Epithelial cell of proximal tubule (primary cell): ENCODE data around the gene ARHGAP1. TPM values are rescaled to one million over a fixed set of nuclear protein-coding genes. Genes with fewer than 3 reads are reported as not detected.
A peak's percentile ranks its signal among the peaks of the same experiment; 100 is the strongest.

Experiments used
- DNase-seq: peaks from one replicate; pipeline ENCODE4 v3.0.0-alpha.2; 2011; ENCODE audit warnings: low read depth
- H3K4me3 ChIP-seq: 2 replicates; pipeline ENCODE4 v1.5.1; 2011; ENCODE audit warnings: low read depth, mild to moderate bottlenecking, low read length
- total RNA-seq: library from RNA; depleted of rRNA; stranded (reverse); fragments of >200 nt; gene quantifications from 2 replicates; pipeline ENCODE4 v1.2.3, GENCODE V29; 2015
- TF ChIP-seq, protein P1 (sequence below): conservative IDR thresholded peaks from 2 replicates; pipeline ENCODE4 v1.5.1; 2012; ENCODE audit warnings: low read depth, mild to moderate bottlenecking, low read length

ARHGAP1 gene
- total RNA-seq, 1 donor from 2014 or later: 29.1 TPM

DNA sequence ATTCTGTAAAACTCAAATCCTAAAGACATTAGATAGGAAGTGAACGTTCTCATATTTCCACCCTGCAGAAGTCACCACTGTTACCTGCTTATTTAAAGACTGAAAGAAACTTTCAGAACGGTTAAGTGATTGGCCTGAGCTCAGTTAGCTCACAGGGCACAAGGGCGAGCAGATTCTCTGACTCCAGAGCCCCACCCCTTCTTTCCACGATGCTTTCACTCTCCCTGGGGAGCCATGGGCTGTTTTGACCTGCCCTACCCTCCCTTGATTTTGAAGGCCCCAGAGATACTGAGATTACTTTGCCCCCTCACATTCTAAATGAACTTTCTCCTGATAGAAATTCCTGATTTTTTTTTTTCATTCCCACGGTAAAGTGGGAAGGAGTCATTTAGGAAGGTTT lies 33.9 kb downstream of the ARHGAP1 start:
- TF ChIP-seq, protein P1, sequence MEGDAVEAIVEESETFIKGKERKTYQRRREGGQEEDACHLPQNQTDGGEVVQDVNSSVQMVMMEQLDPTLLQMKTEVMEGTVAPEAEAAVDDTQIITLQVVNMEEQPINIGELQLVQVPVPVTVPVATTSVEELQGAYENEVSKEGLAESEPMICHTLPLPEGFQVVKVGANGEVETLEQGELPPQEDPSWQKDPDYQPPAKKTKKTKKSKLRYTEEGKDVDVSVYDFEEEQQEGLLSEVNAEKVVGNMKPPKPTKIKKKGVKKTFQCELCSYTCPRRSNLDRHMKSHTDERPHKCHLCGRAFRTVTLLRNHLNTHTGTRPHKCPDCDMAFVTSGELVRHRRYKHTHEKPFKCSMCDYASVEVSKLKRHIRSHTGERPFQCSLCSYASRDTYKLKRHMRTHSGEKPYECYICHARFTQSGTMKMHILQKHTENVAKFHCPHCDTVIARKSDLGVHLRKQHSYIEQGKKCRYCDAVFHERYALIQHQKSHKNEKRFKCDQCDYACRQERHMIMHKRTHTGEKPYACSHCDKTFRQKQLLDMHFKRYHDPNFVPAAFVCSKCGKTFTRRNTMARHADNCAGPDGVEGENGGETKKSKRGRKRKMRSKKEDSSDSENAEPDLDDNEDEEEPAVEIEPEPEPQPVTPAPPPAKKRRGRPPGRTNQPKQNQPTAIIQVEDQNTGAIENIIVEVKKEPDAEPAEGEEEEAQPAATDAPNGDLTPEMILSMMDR: no peak
- no peak for DNase-seq
- no peak overlapping the region for H3K4me3 ChIP-seq

DNA sequence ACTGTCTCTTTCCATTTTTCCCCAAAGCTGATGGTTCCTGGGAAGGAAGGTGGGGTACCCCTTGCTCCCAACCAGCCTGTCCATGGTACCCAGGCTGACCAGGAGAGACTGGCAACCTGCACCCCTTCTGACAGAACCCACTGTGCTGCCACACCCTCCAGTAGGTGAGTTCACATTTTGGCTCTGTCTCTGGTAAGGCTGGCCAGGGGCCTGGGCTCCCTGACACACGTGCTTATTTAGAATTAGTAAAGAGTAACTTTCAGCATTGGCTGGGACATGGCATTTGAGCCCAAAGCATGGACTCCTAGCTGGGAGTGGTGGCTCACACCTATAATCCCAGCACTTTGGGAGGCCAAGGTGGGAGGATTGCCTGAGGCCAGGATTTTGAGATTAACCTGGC lies 35.1 kb downstream of the ARHGAP1 start:
- no peak overlapping the region for H3K4me3 ChIP-seq
- TF ChIP-seq, protein P1: no peak
- no peak for DNase-seq

DNA sequence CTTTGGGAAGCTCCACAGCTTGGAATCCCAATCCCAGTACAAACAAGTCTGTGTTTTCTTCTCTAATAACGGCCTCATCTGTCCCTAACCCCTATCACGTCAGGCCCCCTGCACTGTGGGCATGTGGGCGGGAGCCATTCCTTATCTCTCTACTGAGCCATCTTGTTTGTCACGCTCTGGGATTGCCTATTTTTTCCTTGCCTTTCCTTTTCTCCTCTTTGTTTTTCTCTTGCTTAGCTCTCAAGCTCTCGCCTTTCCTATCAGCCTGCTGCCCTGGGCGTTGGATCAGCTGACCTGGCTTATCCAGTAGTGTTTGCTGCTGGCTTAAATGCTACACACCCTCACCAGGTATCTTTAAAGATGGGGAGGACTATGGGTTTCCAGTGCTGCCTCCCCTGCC lies 35.8 kb downstream of the ARHGAP1 start:
- H3K4me3 ChIP-seq: no peak overlapping the region
- DNase-seq: no peak
- TF ChIP-seq, protein P1: no peak

DNA sequence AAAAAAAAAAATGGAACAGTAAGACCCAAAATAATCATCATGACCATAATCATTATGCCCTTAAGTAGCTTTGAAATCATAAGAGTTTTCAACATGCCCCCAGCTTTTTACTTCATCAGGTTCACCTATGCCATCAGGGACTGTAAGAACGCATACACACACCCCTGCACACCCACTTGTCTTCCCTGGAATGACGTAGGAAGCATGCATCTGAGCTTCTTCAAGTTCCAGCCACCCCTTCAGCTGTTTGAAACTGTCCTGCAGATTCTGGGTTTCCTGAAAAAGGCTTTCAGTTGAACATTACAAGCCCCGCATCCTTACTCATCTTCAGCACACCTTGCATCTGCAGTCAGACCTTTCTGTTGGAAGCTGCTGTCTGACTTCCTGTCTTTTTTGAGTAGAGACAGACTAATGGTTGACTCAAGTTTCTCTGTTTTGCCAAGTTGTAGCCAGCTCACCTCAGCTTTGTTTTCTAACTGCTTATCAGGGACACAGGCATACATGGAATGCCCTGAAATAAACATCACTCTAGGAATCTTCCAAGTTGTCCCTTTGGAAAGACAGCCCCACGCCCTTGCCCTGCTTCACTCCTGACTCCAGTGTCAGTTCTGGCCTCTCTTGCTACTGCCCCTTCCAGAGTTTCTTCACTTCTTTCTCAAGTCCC lies 37.0 kb downstream of the ARHGAP1 start:
- TF ChIP-seq, protein P1: no peak
- DNase-seq: no peak
- H3K4me3 ChIP-seq: no peak overlapping the region

DNA sequence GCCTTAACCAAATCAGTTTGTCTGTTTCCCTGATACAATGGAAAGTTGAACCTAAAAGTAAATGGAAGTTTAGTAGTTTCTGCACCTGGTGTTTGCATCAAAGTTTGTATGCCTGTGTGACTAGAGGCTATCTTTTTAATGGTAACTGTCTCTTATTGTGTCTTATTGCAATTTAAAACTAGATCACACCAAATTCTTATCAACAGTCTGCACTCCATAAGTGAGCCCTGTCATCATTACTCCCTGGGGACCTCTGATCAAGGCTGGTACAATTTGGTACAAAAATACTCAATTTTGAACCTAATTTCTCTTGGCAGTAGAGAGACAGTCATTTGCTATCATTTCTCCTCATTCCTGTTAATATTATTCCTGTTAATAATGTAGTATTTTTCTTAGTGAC lies 38.1 kb downstream of the ARHGAP1 start:
- no peak for DNase-seq
- H3K4me3 ChIP-seq: no peak overlapping the region
- TF ChIP-seq, protein P1: no peak

DNA sequence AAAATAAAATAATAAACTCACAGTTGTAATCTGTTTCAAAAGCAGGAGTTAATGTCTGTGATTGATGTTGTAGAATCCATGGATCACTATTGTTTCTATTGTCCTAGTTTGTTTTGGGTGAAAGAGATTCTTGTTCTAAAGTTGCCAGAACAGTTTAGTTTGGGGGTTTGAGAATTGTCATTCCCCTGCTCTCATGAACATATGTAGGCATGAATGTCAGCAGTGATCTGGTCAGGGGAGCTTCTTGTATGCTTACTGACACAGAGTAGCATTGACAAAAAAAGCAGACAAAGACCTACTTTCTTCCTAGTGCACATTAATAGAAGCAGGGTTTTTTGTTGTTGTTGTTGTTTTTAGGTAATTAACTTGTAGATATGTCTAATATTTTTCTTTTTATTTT lies 38.6 kb downstream of the ARHGAP1 start:
- TF ChIP-seq, protein P1: no peak
- DNase-seq: no peak
- H3K4me3 ChIP-seq: no peak overlapping the region

DNA sequence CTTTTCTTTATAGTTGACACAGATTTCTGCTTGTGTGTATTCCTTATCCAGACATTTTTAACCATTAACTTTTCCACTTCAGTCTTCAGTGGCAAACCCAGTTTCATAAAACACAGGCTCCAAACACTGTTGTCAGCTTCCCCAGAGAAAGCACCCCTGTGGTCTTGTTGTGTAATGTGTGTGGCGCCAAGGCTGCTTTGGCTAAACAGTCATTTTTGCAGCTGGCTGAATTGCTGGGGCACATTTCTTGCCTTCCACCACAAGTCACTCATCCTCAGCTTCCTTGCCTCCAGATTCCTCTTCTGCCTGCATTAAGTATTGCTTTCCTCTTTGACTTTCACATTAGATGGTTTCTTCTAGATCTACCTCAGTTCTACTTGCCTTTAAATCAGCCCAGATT lies 40.5 kb downstream of the ARHGAP1 start:
- TF ChIP-seq, protein P1: no peak
- peak; percentile 25 for DNase-seq
- no peak overlapping the region for H3K4me3 ChIP-seq
